SK-N-SH (cell line): ENCODE results near the gene HPN. TPM values are rescaled to one million over a fixed set of nuclear protein-coding genes. Genes with fewer than 3 reads are reported as not detected.

Source experiments
- CTCF ChIA-PET: fragments of 300-600, 350-600 bp; formaldehyde crosslinking; extraction: SDS; loops from one replicate; lab custom pipeline; 2021; lab: Yijun Ruan, JAX
- POLR2A ChIA-PET: fragments of 350-600 bp; sonication (Branson Sonifier 250); formaldehyde crosslinking; extraction: SDS; loops from one replicate; lab custom pipeline; 2020; ENCODE audit warnings: antibody characterized with exemption, inconsistent platforms; lab: Yijun Ruan, JAX
- DNase-seq: peaks from one replicate; pipeline ENCODE4 v3.0.0; 2012
- H2AFZ ChIP-seq: fragments of 200-600 bp; sonication (generic); 2 replicates; pipeline ENCODE4 v1.8.1; 2016; ENCODE audit warnings: antibody characterized with exemption, mild to moderate bottlenecking, low read depth
- H3F3A ChIP-seq: fragments of 200-600 bp; sonication (generic); replicated peaks from 2 replicates; pipeline ENCODE3; 2016; ENCODE audit warnings: antibody characterized with exemption, mild to moderate bottlenecking; ENCODE audit not compliant: insufficient read depth
- H3K27ac ChIP-seq, 2 experiments: fragments of 200-500 bp in 1 of 2; fragments of 200-600 bp in 1 of 2; sonication (Bioruptor generic) in 1 of 2; sonication (generic), shearing (Covaris generic) in 1 of 2; 2 replicates each; pipeline versions ENCODE4 v1.5.1 to v1.6.1; 2014 to 2016; ENCODE audit warnings: low read depth in 2 of 2, inconsistent platforms in 1 of 2, low read length in 1 of 2, mild to moderate bottlenecking in 1 of 2, mixed read lengths in 1 of 2
- H3K27me3 ChIP-seq: fragments of 200-600 bp; sonication (generic), shearing (Covaris generic); 2 replicates; pipeline ENCODE4 v1.6.1; 2016; ENCODE audit warnings: mixed run types; ENCODE audit not compliant: insufficient read depth
- H3K36me3 ChIP-seq, 2 experiments: fragments of 200-500 bp in 1 of 2; fragments of 200-600 bp in 1 of 2; sonication (Bioruptor generic) in 1 of 2; sonication (generic) in 1 of 2; replicated peaks in 1 of 2; 2 replicates each; pipeline versions ENCODE3 to v1.5.1; 2014 to 2016; ENCODE audit warnings: low read length in 1 of 2, mild to moderate bottlenecking in 1 of 2; ENCODE audit not compliant: insufficient read depth in 2 of 2, control insufficient read depth in 1 of 2
- H3K4me1 ChIP-seq, 2 experiments: fragments of 200-500 bp in 1 of 2; fragments of 200-600 bp in 1 of 2; sonication (Bioruptor generic) in 1 of 2; sonication (generic), shearing (Covaris generic) in 1 of 2; 2 replicates each; pipeline versions ENCODE4 v1.5.1 to v1.6.1; 2014 to 2016; ENCODE audit warnings: low read depth in 1 of 2, low read length in 1 of 2, mixed run types in 1 of 2; ENCODE audit not compliant: insufficient read depth in 2 of 2, control insufficient read depth in 1 of 2
- H3K4me2 ChIP-seq: fragments of 200-600 bp; sonication (generic), shearing (Covaris generic); 2 replicates; pipeline ENCODE4 v1.6.1; 2017; ENCODE audit warnings: mixed run types
- H3K4me3 ChIP-seq, 2 experiments: fragments of 200-500 bp in 1 of 2; fragments of 200-600 bp in 1 of 2; sonication (Bioruptor generic) in 1 of 2; sonication (generic), shearing (Covaris generic) in 1 of 2; 2 replicates each; pipeline versions ENCODE4 v1.5.1 to v1.8.1; 2014 to 2016; ENCODE audit warnings: low read depth in 2 of 2, inconsistent platforms in 1 of 2, low read length in 1 of 2, mild to moderate bottlenecking in 1 of 2, mixed read lengths in 1 of 2, moderate library complexity in 1 of 2
- H3K79me2 ChIP-seq: fragments of 200-600 bp; sonication (generic); 2 replicates; pipeline ENCODE4 v1.8.1; 2017; ENCODE audit warnings: mild to moderate bottlenecking; ENCODE audit not compliant: insufficient read depth
- H3K9ac ChIP-seq: fragments of 200-600 bp; sonication (generic); 2 replicates; pipeline ENCODE4 v1.6.1; 2017; ENCODE audit warnings: mixed run types
- H3K9me2 ChIP-seq: fragments of 200-600 bp; sonication (generic); 2 replicates; pipeline ENCODE4 v1.6.1; 2017; ENCODE audit warnings: mixed run types
- H3K9me3 ChIP-seq: fragments of 200-600 bp; sonication (generic); 2 replicates; pipeline ENCODE4 v1.6.1; 2017; ENCODE audit warnings: mixed run types, mild to moderate bottlenecking, moderate library complexity
- H4K20me1 ChIP-seq: fragments of 200-600 bp; sonication (generic); 2 replicates; pipeline ENCODE4 v1.6.1; 2017; ENCODE audit warnings: mild to moderate bottlenecking, mixed run types; ENCODE audit not compliant: insufficient read depth
- CTCF ChIP-seq: fragments of 200-600 bp; sonication (generic); IDR thresholded peaks from 2 replicates; pipeline ENCODE4 v1.6.1; 2017; ENCODE audit warnings: antibody characterized with exemption, mild to moderate bottlenecking, moderate library complexity
- ELF1 ChIP-seq: IDR thresholded peaks from 2 replicates; pipeline ENCODE4 v1.4.0; 2012
- EZH2phosphoT487 ChIP-seq: fragments of 200-600 bp; sonication (generic); IDR thresholded peaks from 2 replicates; pipeline ENCODE4 v1.6.1; 2017; ENCODE audit warnings: low read depth, mixed run types, mild to moderate bottlenecking, antibody characterized with exemption, moderate library complexity, borderline replicate concordance
- FOXJ3 ChIP-seq: sonication (generic); formaldehyde crosslinking; IDR thresholded peaks from 2 replicates; pipeline ENCODE4 v1.5.1; 2020; ENCODE audit warnings: mild to moderate bottlenecking, missing genetic modification reagents
- FOXM1 ChIP-seq: IDR thresholded peaks from 2 replicates; pipeline ENCODE4 v1.4.0; 2012; ENCODE audit warnings: low read depth, mild to moderate bottlenecking
- IRF3 ChIP-seq: fragments of 150-350 bp; IDR thresholded peaks from 2 replicates; pipeline ENCODE4 v1.6.1; 2016; ENCODE audit warnings: mild to moderate bottlenecking, low read depth, low read length
- MEF2A ChIP-seq: IDR thresholded peaks from 2 replicates; pipeline ENCODE4 v1.4.0; 2012; ENCODE audit warnings: low read depth, borderline replicate concordance
- PBX3 ChIP-seq: IDR thresholded peaks from 2 replicates; pipeline ENCODE4; 2012
- RAD21 ChIP-seq: IDR thresholded peaks from 2 replicates; pipeline ENCODE4 v1.6.1; 2012; ENCODE audit warnings: mild to moderate bottlenecking, low read length
- RCOR1 ChIP-seq: fragments of 150-350 bp; IDR thresholded peaks from 2 replicates; pipeline ENCODE4 v1.6.1; 2017; ENCODE audit warnings: antibody characterized with exemption, low read length
- RFX5 ChIP-seq: IDR thresholded peaks from 2 replicates; pipeline ENCODE4 v1.6.1; 2012; ENCODE audit warnings: mild to moderate bottlenecking, improper control_type of control experiment, low read length
- SIN3A ChIP-seq: IDR thresholded peaks from 2 replicates; pipeline ENCODE4 v1.6.1; 2012; ENCODE audit warnings: low read depth, mild to moderate bottlenecking, low read length, moderate library complexity, borderline replicate concordance
- SMC3 ChIP-seq: IDR thresholded peaks from 2 replicates; pipeline ENCODE4 v1.6.1; 2012; ENCODE audit warnings: low read depth, low read length, improper control_type of control experiment
- TAF1 ChIP-seq: IDR thresholded peaks from 2 replicates; pipeline ENCODE4 v1.6.1; 2012; ENCODE audit warnings: low read depth, mild to moderate bottlenecking, low read length, moderate library complexity, borderline replicate concordance
- TEAD4 ChIP-seq: IDR thresholded peaks from 2 replicates; pipeline ENCODE4 v1.4.0; 2012; ENCODE audit warnings: mild to moderate bottlenecking, borderline replicate concordance; ENCODE audit not compliant: insufficient read depth
- USF2 ChIP-seq: fragments of 150-350 bp; IDR thresholded peaks from 2 replicates; pipeline ENCODE4 v1.6.1; 2017; ENCODE audit warnings: antibody characterized with exemption, low read length, low read depth, borderline replicate concordance
- YY1 ChIP-seq: IDR thresholded peaks from 2 replicates; pipeline ENCODE4 v1.4.0; 2012; ENCODE audit warnings: low read depth, mild to moderate bottlenecking
- WGBS: methylation state at CpG from one replicate; pipeline ENCODE4 v1.1.6; 2017; ENCODE audit warnings: low lambda C conversion rate; 5-methylcytosine and 5-hydroxymethylcytosine counted together
- polyA plus RNA-seq, 3 experiments: library from polyadenylated mRNA; depleted of rRNA; stranded (reverse); fragments of >200 nt; gene quantifications; 2 replicates each; pipeline ENCODE4 v1.2.3, GENCODE V29; 2012
- TF ChIP-seq, protein P1 (sequence below): IDR thresholded peaks from 2 replicates; pipeline ENCODE4 v1.4.0; 2012; ENCODE audit warnings: low read depth, borderline replicate concordance

The HPN gene
- polyA plus RNA-seq, 1 of the 3 experiments (the other 2 are of a cell fraction) = 0.05 TPM

DNA sequence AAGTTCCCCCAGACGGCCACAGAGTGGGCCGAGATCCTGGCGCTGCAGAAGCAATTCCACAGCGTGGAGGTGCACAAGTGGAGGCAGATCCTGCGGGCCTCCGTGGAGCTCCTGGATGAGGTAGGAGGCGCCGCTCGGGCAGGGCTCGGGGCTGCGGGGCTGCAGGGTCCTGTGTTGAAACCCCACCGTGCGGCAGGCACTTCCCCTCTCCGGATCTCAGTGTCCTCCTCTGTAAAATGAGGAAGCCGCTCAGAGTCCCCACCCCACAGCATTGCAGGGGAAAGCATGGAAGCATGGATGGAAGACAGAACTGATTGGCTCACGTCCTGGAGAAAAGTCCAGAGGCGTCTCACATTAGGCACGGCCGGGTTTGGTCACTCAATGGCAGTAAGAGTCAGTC is 18.1 kb upstream of the HPN start:
- no peak for DNase-seq
- Histone ChIP-seq H3K27ac (no peak overlapping the region), H3K27me3 (no peaks in the 10 kb centered on the region), H3K9me3 (no peaks in the 10 kb centered on the region), H3K9ac (no peak overlapping the region), H3K9me2 (no peaks in the 10 kb centered on the region), H3K4me1 (peaks cover 0 to 6% of the 10 kb centered on the region in 2 experiments; a peak in 1 of 4 replicates)
- POLR2A ChIA-PET = no interaction called here
- WGBS = 88% methylated on average over 18 of the region's 19 CpGs
- TF ChIP-seq MEF2A = no peak
- TF ChIP-seq RAD21 = no peak
- TF ChIP-seq, all 33 proteins: peak for 0
- no peak overlapping the region for H2AFZ ChIP-seq
- H3K4me3 ChIP-seq = no peak overlapping the region
- peaks cover 7% of the 10 kb centered on the region for H3F3A ChIP-seq
- no peak overlapping the region for H3K4me2 ChIP-seq
- H3K79me2 ChIP-seq = no peaks in the 10 kb centered on the region
- peaks cover 7 to 60% of the 10 kb centered on the region in 2 experiments for H3K36me3 ChIP-seq
- CTCF ChIA-PET = no interaction called here
- no peaks in the 10 kb centered on the region for H4K20me1 ChIP-seq

DNA sequence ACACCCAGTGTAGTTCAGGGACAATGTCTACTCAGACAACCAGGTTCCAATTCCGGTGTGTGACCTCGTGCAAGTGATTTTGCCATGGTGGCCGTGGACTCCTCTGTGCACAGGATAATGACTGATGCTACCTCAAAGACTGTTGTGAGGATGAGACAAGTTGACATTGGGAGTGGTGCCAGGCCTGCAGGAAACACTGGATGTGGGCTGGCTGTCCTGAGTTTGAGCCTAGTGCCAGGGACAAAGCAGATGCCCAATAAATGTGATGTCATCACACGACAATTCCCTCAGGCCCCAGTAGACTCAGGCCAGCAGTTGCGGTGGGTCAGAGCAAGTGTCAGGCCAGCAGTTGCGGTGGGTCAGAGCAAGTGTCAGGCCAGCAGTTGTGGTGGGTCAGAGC is 17.4 kb upstream of the HPN start:
- no peaks in the 10 kb centered on the region for H3K27me3 ChIP-seq
- H3F3A ChIP-seq = peaks cover 7% of the 10 kb centered on the region
- H3K4me3 ChIP-seq = no peak overlapping the region
- H3K9me2 ChIP-seq = no peaks in the 10 kb centered on the region
- H3K9me3 ChIP-seq = no peaks in the 10 kb centered on the region
- H3K27ac ChIP-seq = no peak overlapping the region
- ChIA-PET CTCF (interaction anchor here (1.3 to 1.5 kb wide), 2 partner anchors 20 to 51 kb away, joined by 3 to 5 read pairs; no protein-coding TSS in a partner anchor), POLR2A (no interaction called here)
- no peaks in the 10 kb centered on the region for H3K79me2 ChIP-seq
- no peak overlapping the region for H2AFZ ChIP-seq
- peaks cover 7 to 57% of the 10 kb centered on the region in 2 experiments for H3K36me3 ChIP-seq
- peaks cover 0 to 6% of the 10 kb centered on the region in 2 experiments; a peak in 1 of 4 replicates for H3K4me1 ChIP-seq
- no peaks in the 10 kb centered on the region for H4K20me1 ChIP-seq
- no peak overlapping the region for H3K4me2 ChIP-seq
- no peak overlapping the region for H3K9ac ChIP-seq
- WGBS = 87% methylated on average over 6 of the region's 6 CpGs
- TF ChIP-seq YY1 (no peak), ELF1 (no peak), IRF3 (no peak), TAF1 (no peak), RAD21 (no peak), SIN3A (no peak), SMC3 (no peak), RCOR1 (no peak), USF2 (no peak), PBX3 (no peak), FOXJ3 (CRISPR knock-in tag) (no peak), FOXM1 (no peak), RFX5 (no peak), EZH2phosphoT487 (no peak), TEAD4 (no peak), CTCF (no peak)
- TF ChIP-seq, protein P1, sequence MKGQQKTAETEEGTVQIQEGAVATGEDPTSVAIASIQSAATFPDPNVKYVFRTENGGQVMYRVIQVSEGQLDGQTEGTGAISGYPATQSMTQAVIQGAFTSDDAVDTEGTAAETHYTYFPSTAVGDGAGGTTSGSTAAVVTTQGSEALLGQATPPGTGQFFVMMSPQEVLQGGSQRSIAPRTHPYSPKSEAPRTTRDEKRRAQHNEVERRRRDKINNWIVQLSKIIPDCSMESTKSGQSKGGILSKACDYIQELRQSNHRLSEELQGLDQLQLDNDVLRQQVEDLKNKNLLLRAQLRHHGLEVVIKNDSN = no peak
- TF ChIP-seq, all 33 proteins: peak for 0
- DNase-seq = no peak
